ENCODE results near the gene ZNF335. TPM values are rescaled to one million over a fixed set of nuclear protein-coding genes. Genes with fewer than 3 reads are reported as not detected.

Gene ZNF335
- total and polyA plus RNA-seq, 12 donors, result 4.9 to 13.1 (median 7.3) TPM

- TF ChIP-seq, protein P1, sequence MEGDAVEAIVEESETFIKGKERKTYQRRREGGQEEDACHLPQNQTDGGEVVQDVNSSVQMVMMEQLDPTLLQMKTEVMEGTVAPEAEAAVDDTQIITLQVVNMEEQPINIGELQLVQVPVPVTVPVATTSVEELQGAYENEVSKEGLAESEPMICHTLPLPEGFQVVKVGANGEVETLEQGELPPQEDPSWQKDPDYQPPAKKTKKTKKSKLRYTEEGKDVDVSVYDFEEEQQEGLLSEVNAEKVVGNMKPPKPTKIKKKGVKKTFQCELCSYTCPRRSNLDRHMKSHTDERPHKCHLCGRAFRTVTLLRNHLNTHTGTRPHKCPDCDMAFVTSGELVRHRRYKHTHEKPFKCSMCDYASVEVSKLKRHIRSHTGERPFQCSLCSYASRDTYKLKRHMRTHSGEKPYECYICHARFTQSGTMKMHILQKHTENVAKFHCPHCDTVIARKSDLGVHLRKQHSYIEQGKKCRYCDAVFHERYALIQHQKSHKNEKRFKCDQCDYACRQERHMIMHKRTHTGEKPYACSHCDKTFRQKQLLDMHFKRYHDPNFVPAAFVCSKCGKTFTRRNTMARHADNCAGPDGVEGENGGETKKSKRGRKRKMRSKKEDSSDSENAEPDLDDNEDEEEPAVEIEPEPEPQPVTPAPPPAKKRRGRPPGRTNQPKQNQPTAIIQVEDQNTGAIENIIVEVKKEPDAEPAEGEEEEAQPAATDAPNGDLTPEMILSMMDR (IDR thresholded peaks at IDR 0.05), result no peak
- no peak for ATAC-seq
- WGBS, 2 donors, result 86 to 90% methylated on average over 14 of the region's 14 CpGs
- H3K36me3 ChIP-seq, result peaks cover 0 to 2% (median 0%) of the 10 kb centered on the region in 9 donors
- no peaks in the 10 kb centered on the region for H3K9me3 ChIP-seq
- DNase-seq, result no peak
- no peak overlapping the region for H3K27ac ChIP-seq
- H3K4me1 ChIP-seq, result peaks cover 3 to 35% (median 28%) of the 10 kb centered on the region in 9 donors
- no peak overlapping the region for H3K4me3 ChIP-seq
- H3K27me3 ChIP-seq, result no peaks in the 10 kb centered on the region
- intact Hi-C loops (cut with DNase I), result no loop called here
Observed at GRCh38 chr20:45927071-45927878, 44.7 kb downstream of the ZNF335 start.

- TF ChIP-seq, protein P1 (IDR thresholded peaks at IDR 0.05), result no peak
- WGBS, 2 donors, result 82 to 86% methylated on average over 2 of the region's 2 CpGs
- Histone ChIP-seq H3K4me1 (peaks cover 5 to 41% (median 33%) of the 10 kb centered on the region in 9 donors), H3K27ac (no peak overlapping the region), H3K27me3 (no peaks in the 10 kb centered on the region), H3K9me3 (no peaks in the 10 kb centered on the region), H3K36me3 (no peaks in the 10 kb centered on the region), H3K4me3 (no peak overlapping the region)
- ATAC-seq (no peak), DNase-seq (no peak)
- intact Hi-C loops (cut with DNase I), result no loop called here
Observed at GRCh38 chr20:45926731-45927070, 45.3 kb downstream of the ZNF335 start.

DNA sequence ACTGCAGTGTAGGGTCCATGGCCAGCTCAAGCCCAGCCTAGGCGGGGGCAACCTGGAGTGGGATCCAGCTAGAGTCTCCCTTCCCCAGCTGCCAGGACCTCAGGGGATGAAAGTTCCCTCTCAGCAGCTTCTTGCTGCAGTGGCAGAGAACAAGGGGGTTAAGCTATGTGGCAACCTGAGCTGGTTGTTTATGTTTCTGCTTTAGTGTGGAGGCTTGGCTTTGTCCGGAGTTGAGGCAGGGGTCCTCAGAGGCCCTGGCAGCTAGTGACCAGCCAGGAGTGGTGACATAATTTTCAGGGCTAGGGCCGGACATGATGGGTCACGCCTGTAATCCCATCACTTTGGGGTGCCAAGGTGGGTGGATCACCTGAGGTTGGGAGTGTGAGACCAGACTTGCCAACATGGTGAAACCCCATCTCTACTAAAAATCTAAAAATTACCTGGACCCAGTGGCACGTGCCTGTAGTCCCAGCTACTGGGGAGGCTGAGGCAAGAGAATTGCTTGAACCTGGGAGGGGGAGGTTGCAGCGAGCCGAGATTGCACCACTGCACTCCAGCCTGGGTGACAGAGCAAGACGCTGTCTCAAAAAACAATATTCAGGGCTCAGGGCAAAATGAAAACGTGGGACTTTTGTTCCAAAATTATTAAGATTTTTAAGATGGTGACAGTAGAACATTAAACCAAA is 46.0 kb downstream of the ZNF335 start:
- Histone ChIP-seq H3K27me3 (no peaks in the 10 kb centered on the region), H3K27ac (peak overlapping the region in 2 of 10 donors; percentile 70 to 74), H3K4me1 (peaks cover 5 to 47% (median 36%) of the 10 kb centered on the region in 9 donors), H3K9me3 (no peaks in the 10 kb centered on the region), H3K4me3 (no peak overlapping the region), H3K36me3 (no peaks in the 10 kb centered on the region)
- WGBS, 2 donors, result 68 to 71% methylated on average over 9 of the region's 9 CpGs
- intact Hi-C loops (cut with DNase I), result no loop called here
- DNase-seq (no peak), ATAC-seq (no peak)
- TF ChIP-seq, protein P1 (IDR thresholded peaks at IDR 0.05), result no peak

GRCh38 chr20:45924391-45925261 is 47.4 kb downstream of the ZNF335 start:
- 51 to 56% methylated on average over 21 of the region's 21 CpGs for WGBS, 2 donors
- TF ChIP-seq, protein P1 (IDR thresholded peaks at IDR 0.05), result no peak
- peak overlapping the region; percentile 8 to 77 (median 73) for H3K27ac ChIP-seq
- H3K9me3 ChIP-seq, result no peaks in the 10 kb centered on the region
- DNase-seq (peak in 1 of 2 donors; percentile 57), ATAC-seq (peak; percentile 36 to 65 (median 57))
- H3K4me3 ChIP-seq, result no peak overlapping the region
- peaks cover 5 to 60% (median 47%) of the 10 kb centered on the region in 9 donors for H3K4me1 ChIP-seq
- intact Hi-C loops (cut with DNase I), result no loop called here
- no peaks in the 10 kb centered on the region for H3K36me3 ChIP-seq
- no peaks in the 10 kb centered on the region for H3K27me3 ChIP-seq

Measured in heart right ventricle (tissue), 16 donors.